WI38 (cell line): ENCODE data around the gene ZBTB20.

Experiments
- H3K4me3 ChIP-seq: 2 replicates; pipeline ENCODE4 v1.5.1; 2011; ENCODE audit warnings: low read depth, mild to moderate bottlenecking, control low read depth, low read length
- TF ChIP-seq, protein P1 (sequence below): IDR thresholded peaks from 2 replicates; pipeline ENCODE4 v1.5.1; 2012; ENCODE audit warnings: low read depth, mild to moderate bottlenecking, control low read depth, low read length

Gene ZBTB20

DNA sequence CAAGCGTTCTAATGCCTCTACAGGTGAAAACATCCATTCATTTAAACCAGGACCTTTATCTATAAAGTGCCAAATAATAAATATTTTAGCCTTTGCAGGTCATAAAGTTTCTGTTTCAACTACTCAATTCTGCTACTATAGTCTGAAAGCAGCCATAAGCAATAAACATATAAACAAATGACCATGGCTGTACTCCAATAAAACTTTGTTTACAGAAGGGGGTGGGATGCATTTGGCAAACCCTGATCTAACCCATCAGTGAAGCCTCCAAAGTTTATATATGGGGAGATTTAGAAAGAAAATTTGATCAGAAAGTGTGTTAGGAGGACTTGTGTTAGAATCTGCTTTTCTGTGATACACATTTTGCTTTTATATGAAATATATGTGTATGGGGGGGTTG, 161.3 kb downstream of the ZBTB20 start:
- H3K4me3 ChIP-seq, result no peak overlapping the region
- TF ChIP-seq, protein P1, sequence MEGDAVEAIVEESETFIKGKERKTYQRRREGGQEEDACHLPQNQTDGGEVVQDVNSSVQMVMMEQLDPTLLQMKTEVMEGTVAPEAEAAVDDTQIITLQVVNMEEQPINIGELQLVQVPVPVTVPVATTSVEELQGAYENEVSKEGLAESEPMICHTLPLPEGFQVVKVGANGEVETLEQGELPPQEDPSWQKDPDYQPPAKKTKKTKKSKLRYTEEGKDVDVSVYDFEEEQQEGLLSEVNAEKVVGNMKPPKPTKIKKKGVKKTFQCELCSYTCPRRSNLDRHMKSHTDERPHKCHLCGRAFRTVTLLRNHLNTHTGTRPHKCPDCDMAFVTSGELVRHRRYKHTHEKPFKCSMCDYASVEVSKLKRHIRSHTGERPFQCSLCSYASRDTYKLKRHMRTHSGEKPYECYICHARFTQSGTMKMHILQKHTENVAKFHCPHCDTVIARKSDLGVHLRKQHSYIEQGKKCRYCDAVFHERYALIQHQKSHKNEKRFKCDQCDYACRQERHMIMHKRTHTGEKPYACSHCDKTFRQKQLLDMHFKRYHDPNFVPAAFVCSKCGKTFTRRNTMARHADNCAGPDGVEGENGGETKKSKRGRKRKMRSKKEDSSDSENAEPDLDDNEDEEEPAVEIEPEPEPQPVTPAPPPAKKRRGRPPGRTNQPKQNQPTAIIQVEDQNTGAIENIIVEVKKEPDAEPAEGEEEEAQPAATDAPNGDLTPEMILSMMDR, result no peak

DNA sequence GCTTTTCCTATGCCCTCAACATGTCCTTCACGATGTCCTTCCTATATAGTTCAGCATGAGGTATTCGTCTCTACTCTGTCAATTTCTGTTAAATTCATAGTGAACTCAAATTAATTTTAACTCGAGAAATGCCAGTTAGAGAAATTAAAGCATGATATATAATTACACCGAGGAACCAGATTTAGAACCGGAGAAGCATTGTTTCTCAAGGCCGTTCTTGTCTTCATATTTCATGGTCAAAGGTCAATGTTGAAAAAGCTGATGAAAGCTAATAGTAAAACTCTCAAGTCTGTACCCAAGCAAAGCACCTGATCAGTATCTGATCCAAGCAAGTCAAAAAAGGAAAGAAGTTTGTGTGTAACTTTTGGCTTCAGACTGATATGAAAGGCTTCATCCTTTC, 163.8 kb downstream of the ZBTB20 start:
- TF ChIP-seq, protein P1, result no peak
- no peak overlapping the region for H3K4me3 ChIP-seq

DNA sequence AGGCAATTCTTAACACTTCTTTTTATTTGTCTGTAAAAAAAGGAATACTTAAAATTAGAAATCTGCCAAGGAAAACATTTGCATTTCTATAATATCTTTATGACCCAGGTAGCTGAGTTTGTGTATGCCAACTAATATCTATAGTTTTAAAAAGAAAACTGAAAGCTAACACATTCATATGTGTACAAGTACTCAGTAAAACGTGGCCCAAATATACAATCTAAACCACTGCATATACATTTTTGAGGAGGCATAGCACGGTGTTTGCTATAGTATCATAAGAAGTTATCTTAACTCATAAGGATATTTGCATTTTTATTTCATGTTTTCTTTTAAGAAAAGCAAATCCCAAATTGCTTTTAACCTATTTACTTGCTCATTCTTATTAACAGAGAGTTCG, 172.7 kb downstream of the ZBTB20 start:
- H3K4me3 ChIP-seq, result no peak overlapping the region
- TF ChIP-seq, protein P1, result no peak

DNA sequence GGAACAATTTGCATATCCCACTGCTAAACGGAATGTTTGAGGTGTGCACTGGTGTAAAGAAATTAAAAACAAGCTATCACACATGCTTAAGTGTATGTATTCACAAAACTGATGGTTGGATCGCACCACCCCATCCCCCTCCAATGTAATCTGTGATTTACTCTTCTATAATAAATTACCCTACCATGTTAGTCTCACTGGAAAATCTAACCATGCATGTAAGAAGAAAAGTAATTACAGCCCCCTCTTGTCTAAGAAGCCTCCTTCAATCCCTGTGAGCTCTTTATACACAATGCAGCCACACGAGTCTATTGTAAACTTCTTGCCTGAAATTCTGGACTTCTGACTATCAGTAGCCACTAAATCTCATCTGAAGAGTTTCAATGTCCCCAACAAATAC, 173.6 kb downstream of the ZBTB20 start:
- H3K4me3 ChIP-seq, result no peak overlapping the region
- TF ChIP-seq, protein P1, result no peak

DNA sequence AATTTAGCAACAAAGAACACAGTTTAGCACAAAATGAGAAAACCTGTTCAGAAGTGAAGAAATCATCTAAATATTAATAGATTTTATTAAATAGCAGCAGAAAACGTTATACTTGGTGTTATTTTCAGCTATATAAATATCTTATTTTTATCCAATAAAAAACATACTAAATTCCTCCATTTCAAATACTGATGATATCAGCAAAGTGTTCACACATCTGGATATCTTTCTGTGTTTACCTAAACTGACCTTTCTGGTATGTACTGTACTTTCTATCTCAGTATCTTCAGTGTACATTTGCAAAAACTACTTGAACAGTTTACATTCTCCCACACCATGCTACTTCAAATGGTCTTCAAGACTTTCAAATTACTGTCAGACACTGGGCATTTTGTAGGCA, 179.9 kb downstream of the ZBTB20 start:
- no peak overlapping the region for H3K4me3 ChIP-seq

DNA sequence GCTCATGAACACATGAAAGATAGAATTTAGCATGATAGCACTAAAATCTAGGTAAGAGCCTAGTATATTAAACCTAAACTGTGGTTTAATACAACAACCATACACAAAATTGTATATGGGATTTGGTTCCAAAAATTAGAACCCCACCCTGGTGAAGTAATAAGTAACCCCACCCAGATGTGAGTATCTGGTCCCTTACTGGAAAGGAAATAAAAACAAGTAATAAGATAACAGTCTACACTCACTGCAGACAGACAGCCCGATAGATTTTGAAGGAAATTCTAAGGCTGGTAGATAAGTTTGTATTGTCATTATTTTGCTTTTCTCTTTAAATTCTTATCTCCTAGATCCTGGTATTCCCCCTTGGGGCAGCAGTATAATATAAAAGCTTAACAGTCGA, 184.9 kb downstream of the ZBTB20 start:
- no peak overlapping the region for H3K4me3 ChIP-seq
- TF ChIP-seq, protein P1, result no peak

More for the DNA sequence above, 179.9 kb downstream of the ZBTB20 start:
- TF ChIP-seq, protein P1, result no peak

DNA sequence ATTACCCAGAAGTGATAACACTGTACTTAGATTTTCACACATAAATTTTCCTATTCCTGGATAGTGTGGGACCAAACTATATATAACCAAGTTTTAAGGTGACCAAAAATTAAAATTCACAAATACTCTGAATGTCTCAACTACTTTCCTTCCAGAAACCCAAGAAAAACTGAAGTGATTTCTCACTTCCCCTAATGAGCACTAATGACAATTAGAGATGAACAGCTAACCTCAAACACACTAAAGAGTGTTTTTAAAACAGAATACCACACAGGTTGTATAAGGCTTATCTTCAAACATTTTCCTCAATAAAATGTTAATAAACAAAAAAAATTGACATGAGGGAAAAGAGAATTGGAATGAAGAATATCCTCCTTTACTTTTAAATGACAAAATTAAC, 188.2 kb downstream of the ZBTB20 start:
- TF ChIP-seq, protein P1, result no peak
- no peak overlapping the region for H3K4me3 ChIP-seq
